Measurements from ENCODE around the gene PRKCE. TPM values are rescaled to one million over a fixed set of nuclear protein-coding genes. Genes with fewer than 3 reads are reported as not detected.
A peak's percentile ranks its signal among the peaks of the same experiment; 100 is the strongest.

Gene PRKCE
- total RNA-seq, 1 donor from 2014 or later = 4.6 TPM

GRCh38 chr2:46098621-46099062, 447.2 kb downstream of the PRKCE start:
- no peak for DNase-seq (ENCODE audit: low spot score in 2 of 2)
- H3K9me3 ChIP-seq = no peaks in the 10 kb centered on the region
- peak overlapping the region; percentile 60 to 71 for H3K27ac ChIP-seq
- TF ChIP-seq CTCF (IDR thresholded peaks at IDR 0.05) = no peak
- intact Hi-C loops (cut with DNase I) = loop anchor here (5.0 kb wide), 2 partner anchors 39 to 89 kb away; no protein-coding TSS in a partner anchor
- H3K4me3 ChIP-seq = no peak overlapping the region
- no peaks in the 10 kb centered on the region for H3K27me3 ChIP-seq
- H3K36me3 ChIP-seq = no peaks in the 10 kb centered on the region
- H3K4me1 ChIP-seq = peaks cover 0 to 14% of the 10 kb centered on the region in 2 donors

- peaks cover 0 to 9% of the 10 kb centered on the region in 2 donors for H3K4me1 ChIP-seq
- no peak for DNase-seq (ENCODE audit: low spot score in 2 of 2)
- TF ChIP-seq CTCF (IDR thresholded peaks at IDR 0.05) = no peak
- no peaks in the 10 kb centered on the region for H3K36me3 ChIP-seq
- intact Hi-C loops (cut with DNase I) = no loop called here
- H3K4me3 ChIP-seq = no peak overlapping the region
- no peak overlapping the region for H3K27ac ChIP-seq
- H3K9me3 ChIP-seq = peaks cover 0 to 13% of the 10 kb centered on the region in 2 donors
- H3K27me3 ChIP-seq = no peaks in the 10 kb centered on the region
Observed at GRCh38 chr2:46101557-46102220, 450.2 kb downstream of the PRKCE start.

GRCh38 chr2:46106690-46107089, 455.2 kb downstream of the PRKCE start:
- no peaks in the 10 kb centered on the region for H3K27me3 ChIP-seq
- intact Hi-C loops (cut with DNase I) = no loop called here
- H3K9me3 ChIP-seq = peaks cover 0 to 13% of the 10 kb centered on the region in 2 donors
- H3K4me1 ChIP-seq = no peaks in the 10 kb centered on the region
- H3K4me3 ChIP-seq = no peak overlapping the region
- H3K36me3 ChIP-seq = no peaks in the 10 kb centered on the region
- TF ChIP-seq CTCF (IDR thresholded peaks at IDR 0.05) = no peak
- no peak for DNase-seq (ENCODE audit: low spot score in 2 of 2)
- H3K27ac ChIP-seq = no peak overlapping the region

- H3K4me1 ChIP-seq = peaks cover 0 to 32% of the 10 kb centered on the region in 2 donors
- no peaks in the 10 kb centered on the region for H3K36me3 ChIP-seq
- H3K27ac ChIP-seq = no peak overlapping the region
- no peak for TF ChIP-seq CTCF (IDR thresholded peaks at IDR 0.05)
- intact Hi-C loops (cut with DNase I) = no loop called here
- no peak for DNase-seq (ENCODE audit: low spot score in 2 of 2)
- H3K9me3 ChIP-seq = no peaks in the 10 kb centered on the region
- no peaks in the 10 kb centered on the region for H3K27me3 ChIP-seq
- no peak overlapping the region for H3K4me3 ChIP-seq
Observed at GRCh38 chr2:46114996-46115395, 463.5 kb downstream of the PRKCE start.

- H3K27ac ChIP-seq = no peak overlapping the region
- no peaks in the 10 kb centered on the region for H3K36me3 ChIP-seq
- no peak overlapping the region for H3K4me3 ChIP-seq
- no peaks in the 10 kb centered on the region for H3K9me3 ChIP-seq
- TF ChIP-seq CTCF (IDR thresholded peaks at IDR 0.05) = no peak
- no peak for DNase-seq (ENCODE audit: low spot score in 2 of 2)
- peaks cover 0 to 32% of the 10 kb centered on the region in 2 donors for H3K4me1 ChIP-seq
- no peaks in the 10 kb centered on the region for H3K27me3 ChIP-seq
- intact Hi-C loops (cut with DNase I) = no loop called here
Observed at GRCh38 chr2:46116150-46116549, 464.7 kb downstream of the PRKCE start.

Measured in ascending aorta (tissue), 2 donors.